Renal cortical epithelial cell (primary cell): ENCODE results near the gene ACE2. TPM values are rescaled to one million over a fixed set of nuclear protein-coding genes. Genes with fewer than 3 reads are reported as not detected.
A peak's percentile ranks its signal among the peaks of the same experiment; 100 is the strongest.

Experiments
- DNase-seq: peaks from one replicate; pipeline ENCODE4 v3.0.0-alpha.2; 2011; ENCODE audit warnings: low read depth
- total RNA-seq: library from RNA; depleted of rRNA; stranded (reverse); fragments of >200 nt; gene quantifications from 2 replicates; pipeline ENCODE4 v1.2.3, GENCODE V29; 2014

The ACE2 gene
- total RNA-seq, 1 donor from 2014 or later: 0.35 TPM

DNA sequence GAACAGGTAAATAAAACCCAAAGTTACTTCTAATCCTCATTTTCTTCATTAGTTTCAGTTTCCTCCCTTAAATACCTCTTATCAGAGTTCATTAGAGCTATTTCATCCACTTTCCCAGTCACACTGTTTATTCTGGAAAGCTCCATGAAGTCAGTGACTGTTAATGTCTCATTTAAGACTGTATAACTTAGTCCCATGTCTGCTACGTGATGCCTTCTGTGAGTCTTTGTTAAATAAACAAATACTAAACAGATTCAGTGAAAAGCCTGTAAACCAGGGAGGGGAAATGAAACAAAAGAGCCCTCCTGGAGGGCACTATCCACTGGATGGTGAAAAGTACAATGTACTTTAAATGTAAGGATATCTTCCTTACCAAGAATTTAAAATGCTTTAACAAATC is 24.7 kb downstream of the ACE2 start:
- peak; percentile 48 for DNase-seq

- DNase-seq: no peak
Observed at GRCh38 chrX:15574017-15574416, 26.7 kb downstream of the ACE2 start.

GRCh38 chrX:15570145-15570544 is 30.6 kb downstream of the ACE2 start:
- DNase-seq: no peak

DNA sequence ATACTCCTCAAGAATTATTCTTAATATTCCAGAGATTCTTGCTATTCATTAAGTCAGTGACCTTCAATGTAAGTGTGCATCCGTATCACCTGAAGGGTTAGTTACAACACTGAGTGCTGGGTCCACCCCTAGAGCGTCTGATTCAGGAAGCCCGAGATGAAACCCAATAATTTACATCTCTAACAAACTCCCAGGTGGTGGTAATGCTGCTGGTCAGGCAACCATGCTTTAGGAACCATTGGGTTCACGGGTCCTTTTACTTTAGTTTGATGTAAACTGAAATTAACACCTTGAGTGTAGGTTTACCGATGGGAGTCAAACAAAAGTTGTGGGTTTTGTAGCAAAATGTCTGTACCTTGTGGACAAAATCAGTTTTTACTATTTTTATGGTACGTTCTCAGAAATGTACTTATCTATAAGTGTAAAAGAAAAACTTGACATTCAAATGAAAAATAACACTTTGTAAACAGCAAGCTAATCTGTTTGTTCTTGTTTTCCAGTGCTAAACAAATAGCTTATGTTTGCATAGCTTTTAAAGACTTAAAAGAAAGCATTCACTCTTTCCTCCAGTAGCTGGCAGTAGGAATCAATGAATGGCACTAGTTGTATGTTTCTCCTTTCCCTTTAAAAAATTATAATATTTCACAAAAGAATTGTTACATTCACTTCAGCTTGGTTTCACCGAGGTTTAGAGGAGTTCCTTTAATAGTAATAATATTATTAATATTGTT is 32.7 kb downstream of the ACE2 start:
- peak; percentile 15 for DNase-seq

DNA sequence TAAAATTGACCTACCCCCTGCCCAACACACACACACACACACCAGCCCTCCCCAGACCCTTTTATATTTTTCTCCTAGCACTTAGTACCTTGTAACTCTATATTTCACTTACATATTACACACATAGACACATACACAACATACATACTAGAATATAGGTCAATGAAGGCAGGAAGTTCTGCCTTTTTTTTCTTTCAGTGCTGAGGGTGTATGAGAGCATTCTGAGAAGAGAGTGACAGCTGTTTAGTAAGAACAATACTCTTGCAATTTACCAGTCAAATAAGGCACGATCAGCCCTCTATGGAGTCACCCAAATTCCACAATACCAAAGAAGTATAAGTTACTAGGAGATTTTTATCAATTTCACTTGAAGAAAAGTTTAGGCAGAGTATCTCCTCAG is 33.5 kb downstream of the ACE2 start:
- no peak for DNase-seq

GRCh38 chrX:15566244-15566643 is 34.5 kb downstream of the ACE2 start:
- no peak for DNase-seq

DNA sequence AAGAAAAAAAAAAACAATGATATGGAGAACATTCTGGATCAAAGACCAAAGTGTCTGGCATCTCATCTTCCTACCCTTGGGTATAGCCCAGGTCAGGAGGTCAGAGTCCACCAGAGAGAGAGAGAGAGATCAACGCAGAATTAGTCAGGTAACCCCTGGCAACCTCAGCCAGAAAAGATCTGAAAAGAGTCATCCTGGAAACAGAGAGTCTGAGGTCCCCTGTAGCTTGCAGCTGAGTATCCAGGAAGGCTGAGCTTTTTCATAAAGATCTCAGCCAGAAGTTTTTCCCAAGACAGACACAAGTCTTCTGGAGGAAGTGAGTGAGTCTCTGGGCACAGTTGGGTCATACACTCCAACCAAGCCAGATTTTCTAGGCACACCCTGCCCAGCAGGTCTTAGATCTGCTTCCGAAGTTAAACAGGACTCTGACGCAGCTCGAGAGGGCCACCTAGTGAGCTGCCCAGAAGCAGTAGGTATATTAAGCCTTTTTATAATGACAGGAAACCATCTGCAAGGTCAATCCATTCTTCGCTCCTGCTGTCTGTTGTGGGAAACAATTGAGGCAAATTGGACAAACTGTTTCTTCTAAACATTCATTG is 35.7 kb downstream of the ACE2 start:
- peak; percentile 56 for DNase-seq

GRCh38 chrX:15563056-15563455 is 37.7 kb downstream of the ACE2 start:
- DNase-seq: no peak

DNA sequence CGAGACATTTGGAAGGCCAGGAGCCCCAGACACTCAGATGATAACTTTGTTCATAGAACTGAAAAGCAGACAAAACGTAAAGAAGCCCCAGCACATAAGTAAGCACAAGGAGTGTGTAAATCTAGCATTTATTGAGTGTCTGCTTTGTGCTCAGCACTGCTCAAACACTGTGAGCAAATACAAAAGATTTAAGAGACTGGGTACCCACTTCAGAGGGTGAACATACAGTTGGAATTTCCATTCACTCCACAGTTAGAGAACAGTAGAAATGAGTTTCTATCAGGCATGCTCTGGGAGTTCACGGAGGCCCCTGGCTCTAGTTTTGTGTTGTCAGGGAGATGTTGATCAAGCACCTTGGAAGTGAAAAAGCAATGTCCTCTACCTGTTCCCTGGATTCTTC is 39.8 kb downstream of the ACE2 start:
- no peak for DNase-seq

- DNase-seq: no peak
Observed at GRCh38 chrX:15559227-15559626, 41.5 kb downstream of the ACE2 start.

GRCh38 chrX:15549189-15550012 is 51.4 kb downstream of the ACE2 start:
- DNase-seq: no peak

GRCh38 chrX:15547356-15547755 is 53.4 kb downstream of the ACE2 start:
- no peak for DNase-seq

DNA sequence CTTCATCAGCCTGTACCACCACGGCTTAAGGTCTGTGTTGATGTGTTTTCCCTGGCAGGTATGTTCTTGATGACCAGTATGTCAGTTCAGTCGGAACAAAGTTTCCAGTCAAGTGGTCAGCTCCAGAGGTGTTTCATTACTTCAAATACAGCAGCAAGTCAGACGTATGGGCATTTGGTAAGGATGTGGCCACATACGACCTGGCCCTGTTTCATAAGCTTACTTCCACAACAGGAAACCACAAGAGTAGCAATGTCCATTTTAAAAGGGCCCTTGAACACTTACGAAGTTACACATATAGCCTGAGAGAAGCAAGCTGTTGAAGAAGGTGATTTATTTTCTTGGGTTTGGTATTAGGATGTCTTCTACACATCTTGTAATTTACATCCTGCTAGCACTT is 54.0 kb downstream of the ACE2 start:
- no peak for DNase-seq

GRCh38 chrX:15530318-15530717 is 70.4 kb downstream of the ACE2 start:
- DNase-seq: no peak

GRCh38 chrX:15529165-15529564 is 71.6 kb downstream of the ACE2 start:
- DNase-seq: no peak

DNA sequence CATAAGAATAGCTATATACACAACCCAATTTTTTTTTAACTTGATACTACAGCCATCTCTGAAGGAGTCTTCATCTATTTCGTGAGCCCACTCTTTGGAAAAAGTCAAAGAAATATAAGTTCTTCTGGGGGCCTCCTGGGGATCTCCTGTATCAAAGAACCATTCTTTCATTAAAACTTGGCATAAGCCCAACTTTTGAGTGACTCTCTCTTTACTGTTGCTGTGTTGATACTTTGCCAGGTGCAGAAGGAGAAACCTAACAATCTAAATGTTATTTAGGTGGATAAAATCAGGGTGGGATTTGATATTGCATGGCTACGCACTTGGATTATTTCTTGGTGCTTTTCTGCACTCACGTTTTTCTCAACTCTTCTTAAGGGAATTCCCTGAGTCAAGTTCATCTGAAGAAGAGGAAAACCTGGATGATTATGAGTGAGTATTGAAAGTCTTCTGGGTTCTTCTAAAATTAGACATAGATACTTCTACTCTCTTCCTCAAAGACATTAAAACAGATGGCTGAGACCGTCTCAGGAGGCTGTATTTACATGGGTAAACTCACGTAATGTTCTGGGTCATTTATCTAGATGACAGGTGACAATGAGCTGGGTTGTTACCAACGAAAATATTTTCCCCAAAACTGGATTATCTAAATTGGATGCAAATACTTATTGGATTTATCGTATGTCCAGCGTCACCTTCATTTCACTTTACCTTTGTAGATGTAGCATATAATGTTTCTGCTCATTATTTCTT is 74.9 kb downstream of the ACE2 start:
- DNase-seq: peak; percentile 1

- peak; percentile 66 for DNase-seq
Observed at GRCh38 chrX:15524417-15524816, 76.3 kb downstream of the ACE2 start.

DNA sequence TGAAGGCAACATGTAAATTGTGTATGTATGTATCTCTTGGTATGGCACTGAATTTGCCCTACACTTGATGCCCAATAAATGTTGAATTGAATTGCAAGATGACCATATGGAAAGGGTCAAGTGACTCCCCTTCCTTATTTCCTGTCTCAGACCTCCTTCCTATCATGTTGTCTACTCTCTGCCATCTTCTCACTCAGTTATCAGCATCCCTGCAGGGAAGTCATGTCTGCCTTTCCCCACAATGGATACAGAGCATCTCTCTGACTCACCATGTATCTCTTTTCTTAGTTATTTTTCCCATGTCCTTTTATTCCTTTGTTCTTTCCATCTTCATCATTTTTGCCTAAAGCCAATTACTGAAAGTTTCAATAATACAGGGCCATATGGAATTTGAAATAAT is 77.7 kb downstream of the ACE2 start:
- no peak for DNase-seq

GRCh38 chrX:15522464-15522863 is 78.3 kb downstream of the ACE2 start:
- DNase-seq: no peak

DNA sequence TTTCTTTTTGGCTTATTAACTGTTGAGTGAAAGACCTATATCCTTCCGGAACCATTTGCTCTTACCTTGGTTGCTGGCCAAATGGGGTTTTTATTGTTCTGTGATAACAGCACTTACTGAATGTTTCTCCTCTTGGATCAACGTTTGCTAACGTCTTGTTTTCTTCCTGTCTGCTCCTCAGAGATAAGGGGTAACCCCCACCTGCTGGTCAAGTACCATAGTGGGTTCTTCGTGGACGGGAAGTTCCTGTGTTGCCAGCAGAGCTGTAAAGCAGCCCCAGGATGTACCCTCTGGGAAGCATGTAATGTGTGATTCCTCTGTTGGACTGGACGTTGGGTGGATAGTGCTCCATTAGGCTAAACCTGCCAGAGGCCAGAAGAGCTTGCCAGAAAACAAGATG is 84.8 kb downstream of the ACE2 start:
- DNase-seq: no peak

DNA sequence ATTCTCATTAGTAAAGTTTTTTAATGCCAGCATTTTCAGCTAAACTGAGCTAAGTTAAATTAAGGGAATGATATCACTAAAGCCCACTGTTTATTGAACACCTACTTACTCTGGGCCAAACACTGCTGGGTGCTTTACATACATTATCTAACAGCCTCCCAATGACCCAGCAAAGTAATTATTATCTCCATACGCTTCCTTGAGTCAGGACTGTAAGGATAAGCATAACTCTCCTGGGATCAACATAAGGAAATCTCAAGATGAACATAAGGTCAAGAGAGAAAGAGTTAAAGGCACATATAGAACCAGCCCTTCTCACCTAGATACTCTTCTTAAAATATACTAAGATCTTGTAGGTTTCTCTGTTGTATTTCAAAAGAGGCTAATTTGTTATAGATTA is 86.5 kb downstream of the ACE2 start:
- DNase-seq: no peak

GRCh38 chrX:15512401-15512965 is 88.3 kb downstream of the ACE2 start:
- no peak for DNase-seq
